M059J (cell line): ENCODE results near the gene ADGRF1. TPM values are rescaled to one million over a fixed set of nuclear protein-coding genes. Genes with fewer than 3 reads are reported as not detected.
"Not testable (repeated sequence)": the region's sequence is repeated elsewhere in the genome, so short reads cannot be mapped to it uniquely, and the experiment has no call there.

Source experiments
- DNase-seq: peaks from one replicate; pipeline ENCODE4 v3.0.0-alpha.2; 2012; ENCODE audit warnings: low read depth
- total RNA-seq: library from RNA; depleted of rRNA; stranded (reverse); fragments of >200 nt; shearing (Covaris generic); gene quantifications from 2 replicates; pipeline ENCODE4 v1.2.3, GENCODE V29; 2014; rRNA removed

The ADGRF1 gene
- 37.3 and 38.1 TPM in 2 replicates for total RNA-seq

GRCh38 chr6:47042275-47042791, at the start of gene ADGRF1:
ADGRF1 (minus strand) TSS chr6:47042332; CDS start chr6:47029061, 13,271 bp downstream.
- peak; percentile 62 for DNase-seq

GRCh38 chr6:47090881-47091280, 48.7 kb upstream of the ADGRF1 start:
- DNase-seq = no peak

- DNase-seq = not testable (repeated sequence)
These were observed 47.3 kb upstream of the ADGRF1 start for GRCh38 chr6:47089473-47089872.

GRCh38 chr6:47086051-47086770, 44.1 kb upstream of the ADGRF1 start:
- DNase-seq = no peak

- DNase-seq = no peak
These were observed 42.5 kb upstream of the ADGRF1 start for GRCh38 chr6:47084610-47085009.

GRCh38 chr6:47083586-47084047, 41.5 kb upstream of the ADGRF1 start:
- peak; percentile 94 for DNase-seq

- no peak for DNase-seq
These were observed 38.0 kb upstream of the ADGRF1 start for GRCh38 chr6:47080083-47080596.

GRCh38 chr6:47079638-47080037, 37.5 kb upstream of the ADGRF1 start:
- no peak for DNase-seq

- no peak for DNase-seq
These were observed 36.9 kb upstream of the ADGRF1 start for GRCh38 chr6:47078991-47079390.

- peak; percentile 72 for DNase-seq
These were observed 34.6 kb upstream of the ADGRF1 start for GRCh38 chr6:47076422-47077344.

GRCh38 chr6:47075741-47076421, 33.7 kb upstream of the ADGRF1 start:
- no peak for DNase-seq

- no peak for DNase-seq
These were observed 33.0 kb upstream of the ADGRF1 start for GRCh38 chr6:47075168-47075567.

- no peak for DNase-seq
These were observed 31.3 kb upstream of the ADGRF1 start for GRCh38 chr6:47073125-47074110.

GRCh38 chr6:47072667-47073066, 30.5 kb upstream of the ADGRF1 start:
- DNase-seq = no peak

- no peak for DNase-seq
These were observed 29.5 kb upstream of the ADGRF1 start for GRCh38 chr6:47071681-47072080.

GRCh38 chr6:47070461-47070860, 28.3 kb upstream of the ADGRF1 start:
- DNase-seq = no peak

- peak; percentile 25 for DNase-seq
These were observed 27.0 kb upstream of the ADGRF1 start for GRCh38 chr6:47069156-47069555.

GRCh38 chr6:47066418-47066817, 24.3 kb upstream of the ADGRF1 start:
- DNase-seq = peak; percentile 41

- DNase-seq = no peak
These were observed 22.1 kb upstream of the ADGRF1 start for GRCh38 chr6:47064274-47064673.

GRCh38 chr6:47062346-47062745, 20.2 kb upstream of the ADGRF1 start:
- DNase-seq = no peak
